Hematopoietic multipotent progenitor cell treated with erythropoietin and hydrocortisone succinate and interleukin-3 and kit ligand, for 4 days (in vitro differentiated cells): ENCODE measurements around the gene IFNG-AS1.

Source experiments
- DNase-seq: peaks from one replicate; pipeline ENCODE4 v3.0.0-alpha.2; 2015

IFNG-AS1 gene

GRCh38 chr12:67989184-67989920, at the start of gene IFNG-AS1:
Gene IFNG-AS1, plus strand, starts transcription at chr12:67989447.
- DNase-seq, result no peak

GRCh38 chr12:67939611-67940010, 49.6 kb upstream of the IFNG-AS1 start:
- no peak for DNase-seq

GRCh38 chr12:67940780-67941243, 48.4 kb upstream of the IFNG-AS1 start:
- DNase-seq, result no peak

GRCh38 chr12:67942724-67943123, 46.5 kb upstream of the IFNG-AS1 start:
- no peak for DNase-seq

GRCh38 chr12:67943141-67943892, 45.9 kb upstream of the IFNG-AS1 start:
- peak; percentile 82 for DNase-seq

GRCh38 chr12:67944093-67944492, 45.2 kb upstream of the IFNG-AS1 start:
- DNase-seq, result no peak

GRCh38 chr12:67952787-67953186, 36.5 kb upstream of the IFNG-AS1 start:
- DNase-seq, result no peak

GRCh38 chr12:67957383-67957782, 31.9 kb upstream of the IFNG-AS1 start:
- DNase-seq, result no peak

- no peak for DNase-seq
Observed at GRCh38 chr12:67958187-67958586, 31.1 kb upstream of the IFNG-AS1 start.

- no peak for DNase-seq
Observed at GRCh38 chr12:67964456-67964855, 24.8 kb upstream of the IFNG-AS1 start.

- DNase-seq, result no peak
Observed at GRCh38 chr12:67966560-67966959, 22.7 kb upstream of the IFNG-AS1 start.

- DNase-seq, result no peak
Observed at GRCh38 chr12:67968321-67968720, 20.9 kb upstream of the IFNG-AS1 start.

- no peak for DNase-seq
Observed at GRCh38 chr12:67968725-67969124, 20.5 kb upstream of the IFNG-AS1 start.

- DNase-seq, result no peak
Observed at GRCh38 chr12:67969134-67969802, 20.0 kb upstream of the IFNG-AS1 start.

GRCh38 chr12:67977668-67978067, 11.6 kb upstream of the IFNG-AS1 start:
- no peak for DNase-seq

- no peak for DNase-seq
Observed at GRCh38 chr12:67980391-67980790, 8.9 kb upstream of the IFNG-AS1 start.

GRCh38 chr12:67981287-67982162, 7.7 kb upstream of the IFNG-AS1 start:
- DNase-seq, result no peak

- DNase-seq, result no peak
Observed at GRCh38 chr12:67982164-67982563, 7.1 kb upstream of the IFNG-AS1 start.

GRCh38 chr12:67986632-67987031, 2.6 kb upstream of the IFNG-AS1 start:
- DNase-seq, result no peak

GRCh38 chr12:67988601-67989021, 636 bp upstream of the IFNG-AS1 start:
- DNase-seq, result no peak

GRCh38 chr12:67991158-67991557, 1.9 kb downstream of the IFNG-AS1 start:
- DNase-seq, result no peak

- DNase-seq, result no peak
Observed at GRCh38 chr12:67993143-67993542, 3.9 kb downstream of the IFNG-AS1 start.

- DNase-seq, result no peak
Observed at GRCh38 chr12:67994046-67994445, 4.8 kb downstream of the IFNG-AS1 start.
